ENCODE results near the gene HOXA5.

HOXA5 gene

DNA sequence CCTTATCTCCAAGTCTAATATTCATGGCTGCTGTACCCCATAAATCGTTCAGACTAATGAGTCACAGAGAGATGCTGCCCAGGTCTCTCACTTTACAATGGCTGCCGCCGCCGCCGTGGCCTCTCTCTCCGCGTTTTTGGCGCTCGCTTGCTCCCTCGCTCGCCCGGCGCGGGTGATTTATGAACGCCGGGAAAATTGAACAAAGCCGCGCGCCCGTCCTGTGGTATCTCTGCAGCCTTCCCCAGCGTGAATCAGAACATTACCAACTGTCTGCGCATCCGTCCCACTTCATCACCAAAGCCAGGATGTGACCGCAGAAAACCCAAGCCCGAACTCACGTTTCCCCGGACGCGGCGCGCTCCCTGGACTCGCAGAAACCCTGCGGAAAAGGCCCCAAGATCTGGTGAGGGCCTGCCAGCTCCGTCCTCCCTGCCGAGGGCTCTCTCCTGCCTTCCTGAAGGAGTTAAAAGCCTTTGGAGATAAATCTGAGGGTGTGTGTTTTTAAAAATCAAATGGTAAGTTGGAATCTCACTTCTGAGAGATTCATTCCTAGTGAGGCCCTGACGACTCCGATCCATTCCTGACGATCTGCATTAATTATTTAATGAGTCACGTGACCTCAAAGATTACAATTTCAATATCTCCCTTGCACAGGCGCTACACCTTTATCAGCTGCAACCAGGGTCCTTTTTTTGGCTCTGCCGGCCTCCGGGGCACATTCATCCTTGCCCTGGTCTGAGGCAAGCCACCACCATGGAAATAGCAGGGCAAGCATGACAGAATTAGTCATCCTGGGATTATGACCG lies 19.2 kb downstream of the HOXA5 start:
- Histone ChIP-seq H3K9me3 (ENCODE audit: control insufficient read depth, insufficient read depth, low read length) (no peaks in the 10 kb centered on the region), H3K4me1 (ENCODE audit: insufficient read depth, low read length) (no peaks in the 10 kb centered on the region; the same call in 1 of the 2 replicates), H3K9ac (ENCODE audit: low read depth, low read length) (no peak overlapping the region), H3K36me3 (ENCODE audit: insufficient read depth, low read length) (no peaks in the 10 kb centered on the region)

- no peak overlapping the region for H3K9ac ChIP-seq (ENCODE audit: low read depth, low read length)
- H3K9me3 ChIP-seq (ENCODE audit: control insufficient read depth, insufficient read depth, low read length) = no peaks in the 10 kb centered on the region
- H3K4me1 ChIP-seq (ENCODE audit: insufficient read depth, low read length) = no peaks in the 10 kb centered on the region; the same call in 1 of the 2 replicates
- no peaks in the 10 kb centered on the region for H3K36me3 ChIP-seq (ENCODE audit: insufficient read depth, low read length)
Measured at GRCh38 chr7:27123477-27124053, 19.9 kb downstream of the HOXA5 start.

- no peak overlapping the region for H3K9ac ChIP-seq (ENCODE audit: low read depth, low read length)
Measured at GRCh38 chr7:27123007-27123476, 20.4 kb downstream of the HOXA5 start.

GRCh38 chr7:27122077-27122910 lies 21.2 kb downstream of the HOXA5 start:
- H3K9me3 ChIP-seq (ENCODE audit: control insufficient read depth, insufficient read depth, low read length) = no peaks in the 10 kb centered on the region
- no peaks in the 10 kb centered on the region; the same call in 1 of the 2 replicates for H3K4me1 ChIP-seq (ENCODE audit: insufficient read depth, low read length)
- no peaks in the 10 kb centered on the region for H3K36me3 ChIP-seq (ENCODE audit: insufficient read depth, low read length)
- H3K9ac ChIP-seq (ENCODE audit: low read depth, low read length) = no peak overlapping the region

More at GRCh38 chr7:27123007-27123476, 20.4 kb downstream of the HOXA5 start:
- H3K36me3 ChIP-seq (ENCODE audit: insufficient read depth, low read length) = no peaks in the 10 kb centered on the region
- H3K9me3 ChIP-seq (ENCODE audit: control insufficient read depth, insufficient read depth, low read length) = no peaks in the 10 kb centered on the region
- H3K4me1 ChIP-seq (ENCODE audit: insufficient read depth, low read length) = no peaks in the 10 kb centered on the region; the same call in 1 of the 2 replicates

- no peak overlapping the region for H3K9ac ChIP-seq (ENCODE audit: low read depth, low read length)
- no peaks in the 10 kb centered on the region; the same call in 1 of the 2 replicates for H3K4me1 ChIP-seq (ENCODE audit: insufficient read depth, low read length)
- no peaks in the 10 kb centered on the region for H3K9me3 ChIP-seq (ENCODE audit: control insufficient read depth, insufficient read depth, low read length)
- H3K36me3 ChIP-seq (ENCODE audit: insufficient read depth, low read length) = no peaks in the 10 kb centered on the region
Measured at GRCh38 chr7:27121684-27122076, 21.8 kb downstream of the HOXA5 start.

DNA sequence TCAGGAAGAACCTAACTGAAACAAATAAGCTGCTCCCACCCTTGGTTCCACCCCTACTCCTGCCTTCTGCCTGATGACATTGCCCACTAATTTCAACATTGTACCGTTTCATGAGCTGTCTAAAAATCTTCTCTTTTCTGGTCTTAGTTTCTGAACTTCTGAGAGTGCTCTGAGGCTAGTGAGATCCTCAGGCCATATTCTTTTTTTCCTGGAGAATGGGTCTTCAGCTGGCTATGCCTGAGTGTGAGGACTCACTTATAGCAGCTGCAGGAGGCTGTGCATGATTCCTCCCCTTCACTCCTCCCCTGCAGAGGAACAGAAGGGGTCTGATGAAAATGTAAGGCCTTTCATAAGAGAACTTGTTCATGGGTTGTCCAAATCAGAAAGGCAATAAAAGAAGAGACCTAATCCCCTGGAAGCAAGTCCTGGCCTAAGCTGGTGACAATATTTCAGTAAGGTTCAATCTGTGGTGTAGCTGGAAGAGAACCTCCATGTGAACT lies 24.0 kb downstream of the HOXA5 start:
- Histone ChIP-seq H3K4me1 (ENCODE audit: insufficient read depth, low read length) (no peaks in the 10 kb centered on the region; the same call in 1 of the 2 replicates), H3K9me3 (ENCODE audit: control insufficient read depth, insufficient read depth, low read length) (no peaks in the 10 kb centered on the region), H3K9ac (ENCODE audit: low read depth, low read length) (no peak overlapping the region), H3K36me3 (ENCODE audit: insufficient read depth, low read length) (no peaks in the 10 kb centered on the region)

GRCh38 chr7:27118580-27118979 lies 24.9 kb downstream of the HOXA5 start:
- Histone ChIP-seq H3K36me3 (ENCODE audit: insufficient read depth, low read length) (no peaks in the 10 kb centered on the region), H3K9ac (ENCODE audit: low read depth, low read length) (no peak overlapping the region), H3K4me1 (ENCODE audit: insufficient read depth, low read length) (no peaks in the 10 kb centered on the region; the same call in 1 of the 2 replicates)

GRCh38 chr7:27117887-27118491 lies 25.5 kb downstream of the HOXA5 start:
- Histone ChIP-seq H3K9ac (ENCODE audit: low read depth, low read length) (no peak overlapping the region), H3K4me1 (ENCODE audit: insufficient read depth, low read length) (no peaks in the 10 kb centered on the region; the same call in 1 of the 2 replicates), H3K36me3 (ENCODE audit: insufficient read depth, low read length) (no peaks in the 10 kb centered on the region), H3K9me3 (ENCODE audit: control insufficient read depth, insufficient read depth, low read length) (no peaks in the 10 kb centered on the region)

More at GRCh38 chr7:27118580-27118979, 24.9 kb downstream of the HOXA5 start:
- no peaks in the 10 kb centered on the region for H3K9me3 ChIP-seq (ENCODE audit: control insufficient read depth, insufficient read depth, low read length)

DNA sequence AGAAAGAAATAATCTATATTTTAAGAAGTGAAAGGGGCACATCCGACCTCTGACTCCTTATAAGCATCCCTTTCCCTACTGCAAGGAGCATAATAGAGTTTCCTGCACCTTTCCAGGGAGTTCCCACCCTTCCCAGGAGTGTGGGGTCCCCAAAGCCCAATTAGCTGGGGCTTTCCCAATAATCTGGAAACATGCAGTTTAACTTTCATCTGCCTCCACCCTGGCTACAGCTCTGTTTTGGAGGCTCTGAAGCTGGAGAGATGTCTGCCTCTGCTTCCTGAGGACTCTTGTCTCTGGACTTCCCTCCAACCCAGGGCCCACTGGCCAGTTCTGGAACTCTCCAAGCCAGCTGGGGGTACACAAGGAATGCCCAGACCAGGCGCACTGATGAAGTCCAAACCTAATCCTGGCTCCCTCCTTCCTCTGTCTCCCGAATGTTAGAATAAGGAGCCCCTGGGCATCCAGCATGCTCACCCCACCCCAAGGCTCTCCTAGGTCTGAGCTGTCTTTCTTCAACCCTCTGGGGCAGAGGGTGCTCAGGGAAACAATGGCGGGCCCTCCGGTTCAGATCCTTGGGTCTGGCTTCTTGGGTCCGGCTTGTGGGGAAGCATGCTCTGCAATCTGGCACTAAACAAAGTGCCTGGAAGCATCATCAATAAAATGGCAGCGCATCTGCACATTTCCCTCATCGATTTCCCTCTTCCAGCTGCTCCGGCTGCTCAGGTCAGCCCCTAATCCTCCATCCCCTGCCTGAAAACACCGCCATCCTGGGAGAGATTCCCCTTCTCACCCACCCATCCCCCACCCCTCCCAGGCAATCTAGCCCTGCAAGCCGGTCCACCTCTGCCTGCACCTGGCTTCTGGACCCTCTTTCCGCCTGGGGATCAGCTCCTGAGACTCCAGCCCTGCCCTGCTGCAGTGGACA lies 26.3 kb downstream of the HOXA5 start:
- H3K36me3 ChIP-seq (ENCODE audit: insufficient read depth, low read length) = no peaks in the 10 kb centered on the region
- no peak overlapping the region for H3K9ac ChIP-seq (ENCODE audit: low read depth, low read length)
- H3K9me3 ChIP-seq (ENCODE audit: control insufficient read depth, insufficient read depth, low read length) = no peaks in the 10 kb centered on the region
- H3K4me1 ChIP-seq (ENCODE audit: insufficient read depth, low read length) = no peaks in the 10 kb centered on the region; the same call in 1 of the 2 replicates

DNA sequence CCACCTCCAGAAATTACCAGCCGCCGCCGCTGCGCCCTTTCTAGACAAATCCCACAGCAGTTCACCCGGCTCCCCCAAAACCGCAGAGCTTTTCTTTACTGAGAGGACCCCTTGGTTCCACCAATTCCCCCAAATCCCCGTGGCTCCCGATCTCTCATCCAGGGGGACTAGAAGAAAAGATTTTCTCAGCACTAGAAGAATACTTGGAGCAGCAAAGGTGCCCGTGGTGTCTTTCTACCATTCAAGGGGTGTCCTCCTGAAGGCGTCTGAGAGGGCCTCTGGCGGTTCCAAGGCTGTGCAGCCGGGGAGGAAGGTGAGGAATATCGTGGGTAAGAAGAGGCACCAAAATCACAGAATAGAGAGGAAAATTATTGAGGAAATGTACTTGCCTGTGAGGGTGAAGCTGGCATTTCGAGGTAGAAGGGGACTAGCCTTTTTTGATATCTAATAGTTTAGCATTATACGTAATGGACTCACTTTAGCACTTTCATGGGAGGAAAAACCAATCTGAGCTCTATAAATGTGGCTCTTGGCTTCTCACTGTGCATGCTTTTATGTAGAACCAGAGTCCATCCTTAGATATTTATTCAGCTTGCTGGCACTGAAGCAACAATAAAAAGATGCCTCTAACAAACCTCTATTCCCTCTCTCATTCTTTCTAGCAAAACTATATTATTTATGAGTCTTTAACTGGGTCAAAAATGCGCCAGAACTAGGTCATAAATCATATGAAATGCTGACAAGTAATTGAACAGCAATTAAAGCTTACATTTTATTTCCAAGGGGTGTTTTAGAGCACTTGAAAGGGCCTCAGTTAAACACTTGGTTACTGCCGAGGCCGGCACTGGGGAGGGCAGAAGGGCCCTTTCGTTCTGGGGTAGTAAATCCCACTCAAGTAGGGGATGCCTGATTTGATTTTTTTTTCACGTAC lies 27.2 kb downstream of the HOXA5 start:
- no peaks in the 10 kb centered on the region for H3K4me1 ChIP-seq (ENCODE audit: insufficient read depth, low read length)
- no peaks in the 10 kb centered on the region for H3K36me3 ChIP-seq (ENCODE audit: insufficient read depth, low read length)
- H3K9me3 ChIP-seq (ENCODE audit: control insufficient read depth, insufficient read depth, low read length) = no peaks in the 10 kb centered on the region
- H3K9ac ChIP-seq (ENCODE audit: low read depth, low read length) = no peak overlapping the region

DNA sequence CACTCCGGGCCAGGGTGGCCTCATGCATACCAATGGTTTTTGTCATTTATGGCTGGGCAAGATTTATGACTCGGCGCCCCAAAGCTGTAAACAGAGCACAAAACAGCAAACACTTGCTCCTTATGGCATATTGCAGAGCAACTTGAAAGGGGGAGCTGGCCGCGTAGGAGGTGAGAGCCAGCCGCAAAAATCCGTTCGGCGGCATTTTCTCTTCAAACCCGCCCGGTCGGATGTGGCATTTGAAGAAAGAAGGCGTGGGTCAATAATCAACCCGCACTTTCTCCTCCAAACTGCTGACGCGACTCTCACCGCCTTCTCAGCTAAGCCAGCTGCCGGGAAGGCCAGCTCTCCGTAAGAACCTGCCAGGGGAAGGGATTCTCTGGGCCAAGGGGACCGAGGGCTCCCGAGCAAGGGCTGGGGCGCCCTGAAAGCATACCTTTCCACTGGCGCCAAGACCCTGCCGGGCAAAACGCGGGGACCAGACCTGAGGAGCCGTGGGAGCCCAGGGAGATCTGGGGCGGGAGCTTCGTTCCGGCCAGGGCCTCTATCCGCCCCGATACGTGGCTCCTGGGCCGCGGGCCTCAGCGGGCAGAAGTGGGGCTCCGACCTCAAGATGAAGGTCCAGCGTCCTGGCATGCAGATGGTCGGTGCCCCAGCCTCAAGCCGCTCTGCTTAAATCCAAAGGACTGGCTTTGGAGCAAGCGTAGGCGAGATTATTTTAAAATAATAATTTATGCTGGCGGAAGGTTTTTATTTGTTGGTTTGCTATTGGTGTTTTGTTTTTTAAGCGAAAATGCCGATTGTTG lies 28.1 kb downstream of the HOXA5 start:
- no peaks in the 10 kb centered on the region for H3K9me3 ChIP-seq (ENCODE audit: control insufficient read depth, insufficient read depth, low read length)
- H3K4me1 ChIP-seq (ENCODE audit: insufficient read depth, low read length) = no peaks in the 10 kb centered on the region
- H3K9ac ChIP-seq (ENCODE audit: low read depth, low read length) = no peak overlapping the region; the same call in 1 of the 2 replicates
- no peaks in the 10 kb centered on the region for H3K36me3 ChIP-seq (ENCODE audit: insufficient read depth, low read length)

GRCh38 chr7:27114881-27115220 lies 28.6 kb downstream of the HOXA5 start:
- no peaks in the 10 kb centered on the region for H3K9me3 ChIP-seq (ENCODE audit: control insufficient read depth, insufficient read depth, low read length)
- no peak overlapping the region for H3K9ac ChIP-seq (ENCODE audit: low read depth, low read length)
- H3K4me1 ChIP-seq (ENCODE audit: insufficient read depth, low read length) = no peaks in the 10 kb centered on the region
- H3K36me3 ChIP-seq (ENCODE audit: insufficient read depth, low read length) = no peaks in the 10 kb centered on the region

All from ES-I3 (cell line).